Caco-2 (cell line): ENCODE measurements around the gene TANC2. TPM values are rescaled to one million over a fixed set of nuclear protein-coding genes. Genes with fewer than 3 reads are reported as not detected.

Experiments
- BruUV-seq: library from RNA; stranded (reverse); fragments of 400-500 nt; replicated peaks from 2 replicates; lab custom pipeline; 2021; lab: Mats Ljungman, UMichigan
- CTCF ChIA-PET: fragments of 300-600 bp; sonication (Branson Sonifier 250); formaldehyde crosslinking; loops from one replicate; lab custom pipeline; 2022; ENCODE audit warnings: antibody characterized with exemption; lab: Charles Lee
- POLR2A ChIA-PET: fragments of 300-600 bp; sonication (Branson Sonifier 250); formaldehyde crosslinking; loops from one replicate; lab custom pipeline; 2022; ENCODE audit warnings: antibody characterized with exemption; lab: Charles Lee
- DNase-seq, 2 experiments: peaks; one replicate each; pipeline versions ENCODE4 v3.0.0 to v3.0.0-alpha.2; 2020 to 2022
- H3K27me3 ChIP-seq: replicated peaks from 2 replicates; pipeline ENCODE4 v1.6.0; 2011; ENCODE audit warnings: low read length; ENCODE audit not compliant: control insufficient read depth, insufficient read depth
- H3K36me3 ChIP-seq: 2 replicates; pipeline ENCODE4 v1.5.1; 2011; ENCODE audit warnings: low read length; ENCODE audit not compliant: control insufficient read depth, insufficient read depth
- H3K4me1 ChIP-seq: fragments of 250-450 bp; sonication (Bioruptor Pico); 2 replicates; pipeline ENCODE4 v1.5.1; 2020; ENCODE audit warnings: mild to moderate bottlenecking
- H3K4me3 ChIP-seq: 2 replicates; pipeline ENCODE4 v1.5.1; 2011; ENCODE audit warnings: low read depth, mild to moderate bottlenecking, control low read depth, low read length
- H3K9me3 ChIP-seq: fragments of 250-450 bp; sonication (Bioruptor Pico); 2 replicates; pipeline ENCODE4 v1.5.1; 2020; ENCODE audit warnings: mild to moderate bottlenecking, moderate library complexity
- H3K27ac Mint-ChIP-seq: one replicate; pipeline ENCODE4 v1.8.0; 2022; ENCODE audit warnings: mixed read lengths; ENCODE audit not compliant: unreplicated experiment
- H3K27me3 Mint-ChIP-seq: one replicate; pipeline ENCODE4 v1.8.0; 2022; ENCODE audit warnings: mixed read lengths; ENCODE audit not compliant: insufficient read depth, unreplicated experiment
- H3K36me3 Mint-ChIP-seq: one replicate; pipeline ENCODE4 v1.8.0; 2022; ENCODE audit warnings: mild to moderate bottlenecking, mixed read lengths; ENCODE audit not compliant: insufficient read depth, unreplicated experiment
- H3K4me1 Mint-ChIP-seq: one replicate; pipeline ENCODE4 v1.8.0; 2022; ENCODE audit warnings: low read depth, mixed read lengths; ENCODE audit not compliant: unreplicated experiment
- H3K4me3 Mint-ChIP-seq: one replicate; pipeline ENCODE4 v1.8.0; 2022; ENCODE audit warnings: mild to moderate bottlenecking, moderate library complexity, mixed read lengths; ENCODE audit not compliant: unreplicated experiment
- H3K9me3 Mint-ChIP-seq: one replicate; pipeline ENCODE4 v1.8.0; 2022; ENCODE audit warnings: mixed read lengths; ENCODE audit not compliant: unreplicated experiment
- intact Hi-C: fragments of 100-400 bp; cut with micrococcal nuclease; formaldehyde crosslinking; loops from one replicate; pipeline ENCODE4 v1.10.0; 2022; ENCODE audit not compliant: unreplicated experiment
- microRNA-seq: library from miRNA; unstranded; fragments of <30 nt; microRNA quantifications from one replicate; pipeline ENCODE4 v1.2.0, GENCODE V29; 2022
- total RNA-seq: library from RNA; stranded (reverse); gene quantifications from 2 replicates; pipeline ENCODE4 v1.2.3, GENCODE V29; 2022
- TF ChIP-seq, protein P1 (sequence below), 2 experiments: fragments of 200-600 bp in 1 of 2; IDR thresholded peaks; 1 replicate in 1 of 2; 2 replicates in 1 of 2; pipeline versions ENCODE4 v1.5.1 to v1.8.0; 2011 to 2022; ENCODE audit warnings: antibody characterized with exemption in 1 of 2, control low read depth in 1 of 2, inconsistent platforms in 1 of 2, low read depth in 1 of 2, low read length in 1 of 2, mild to moderate bottlenecking in 1 of 2, moderate library complexity in 1 of 2; ENCODE audit not compliant: insufficient read depth in 1 of 2, severe bottlenecking in 1 of 2, unreplicated experiment in 1 of 2

The TANC2 gene
- total RNA-seq, 1 experiment from 2014 or later: 1.9 TPM

DNA sequence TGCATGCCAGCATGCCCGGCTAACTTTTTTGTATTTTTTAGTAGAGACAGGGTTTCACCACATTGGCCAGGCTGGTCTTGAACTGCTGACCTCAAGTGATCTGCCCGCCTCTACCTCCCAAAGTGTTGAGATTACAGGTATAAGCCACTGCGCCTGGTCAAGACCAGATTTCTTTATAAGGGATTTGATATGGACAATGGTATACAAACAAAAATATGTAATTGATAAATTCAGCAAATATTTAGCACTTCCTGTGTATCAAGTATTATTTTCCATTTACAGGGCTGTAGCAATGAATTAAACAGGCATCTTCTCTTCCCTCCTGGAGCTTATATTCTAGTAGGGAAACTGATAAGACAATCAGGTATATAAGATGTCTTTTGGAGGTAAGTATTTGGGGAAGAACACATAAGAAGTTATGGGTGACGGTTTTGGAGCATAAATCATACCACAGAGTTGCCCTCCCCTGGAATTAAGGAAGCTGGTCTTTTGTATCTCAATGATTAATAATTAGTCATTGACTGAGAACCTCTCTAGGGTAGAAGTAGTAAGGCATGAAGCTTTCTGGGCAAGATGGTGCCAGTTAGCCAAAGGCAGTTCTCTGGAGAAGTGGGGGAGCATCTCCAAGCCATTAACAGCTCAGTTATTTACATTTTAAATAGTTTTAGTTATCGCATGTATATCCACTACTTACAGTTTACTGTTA, 35.8 kb downstream of the TANC2 start:
- peaks cover 2% of the 10 kb centered on the region for H3K27me3 Mint-ChIP-seq

DNA sequence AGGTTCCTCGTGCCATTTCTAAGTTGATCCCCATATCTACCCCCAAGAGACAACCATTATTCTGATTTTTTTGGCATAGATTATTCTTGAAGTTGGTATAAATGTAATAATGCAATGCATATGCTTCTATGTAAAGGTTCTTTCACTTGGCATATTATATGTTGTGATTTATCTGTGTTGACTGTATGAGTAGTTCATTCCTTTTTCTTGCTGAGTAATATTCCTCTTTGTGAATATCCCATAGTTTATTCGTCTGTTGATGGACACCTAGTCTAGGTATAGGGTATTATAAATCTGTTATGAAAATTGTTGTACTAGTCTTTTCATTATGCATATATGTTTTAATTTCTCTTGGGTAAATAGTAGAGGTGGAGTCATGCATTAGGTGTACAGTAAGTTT, 36.6 kb downstream of the TANC2 start:
- intact Hi-C loops: no loop called here
- CTCF ChIA-PET: no interaction called here

More for the DNA sequence above, 35.8 kb downstream of the TANC2 start:
- Mint-ChIP-seq H3K36me3 (no peaks in the 10 kb centered on the region), H3K4me3 (no peak overlapping the region), H3K4me1 (no peaks in the 10 kb centered on the region), H3K9me3 (no peaks in the 10 kb centered on the region), H3K27ac (no peak overlapping the region)
- Histone ChIP-seq H3K9me3 (no peaks in the 10 kb centered on the region), H3K27me3 (no peaks in the 10 kb centered on the region), H3K36me3 (no peaks in the 10 kb centered on the region), H3K4me3 (no peak overlapping the region), H3K4me1 (no peaks in the 10 kb centered on the region)
- POLR2A ChIA-PET: no interaction called here
- TF ChIP-seq, protein P1, sequence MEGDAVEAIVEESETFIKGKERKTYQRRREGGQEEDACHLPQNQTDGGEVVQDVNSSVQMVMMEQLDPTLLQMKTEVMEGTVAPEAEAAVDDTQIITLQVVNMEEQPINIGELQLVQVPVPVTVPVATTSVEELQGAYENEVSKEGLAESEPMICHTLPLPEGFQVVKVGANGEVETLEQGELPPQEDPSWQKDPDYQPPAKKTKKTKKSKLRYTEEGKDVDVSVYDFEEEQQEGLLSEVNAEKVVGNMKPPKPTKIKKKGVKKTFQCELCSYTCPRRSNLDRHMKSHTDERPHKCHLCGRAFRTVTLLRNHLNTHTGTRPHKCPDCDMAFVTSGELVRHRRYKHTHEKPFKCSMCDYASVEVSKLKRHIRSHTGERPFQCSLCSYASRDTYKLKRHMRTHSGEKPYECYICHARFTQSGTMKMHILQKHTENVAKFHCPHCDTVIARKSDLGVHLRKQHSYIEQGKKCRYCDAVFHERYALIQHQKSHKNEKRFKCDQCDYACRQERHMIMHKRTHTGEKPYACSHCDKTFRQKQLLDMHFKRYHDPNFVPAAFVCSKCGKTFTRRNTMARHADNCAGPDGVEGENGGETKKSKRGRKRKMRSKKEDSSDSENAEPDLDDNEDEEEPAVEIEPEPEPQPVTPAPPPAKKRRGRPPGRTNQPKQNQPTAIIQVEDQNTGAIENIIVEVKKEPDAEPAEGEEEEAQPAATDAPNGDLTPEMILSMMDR (IDR thresholded peaks at IDR 0.05; ENCODE audit: insufficient read depth in 1 of 2, low read depth in 1 of 2, low read length in 1 of 2, severe bottlenecking in 1 of 2, unreplicated experiment in 1 of 2): no peak
- no peak for DNase-seq
- CTCF ChIA-PET: no interaction called here
- BruUV-seq: no TSS peak
- intact Hi-C loops: no loop called here

DNA sequence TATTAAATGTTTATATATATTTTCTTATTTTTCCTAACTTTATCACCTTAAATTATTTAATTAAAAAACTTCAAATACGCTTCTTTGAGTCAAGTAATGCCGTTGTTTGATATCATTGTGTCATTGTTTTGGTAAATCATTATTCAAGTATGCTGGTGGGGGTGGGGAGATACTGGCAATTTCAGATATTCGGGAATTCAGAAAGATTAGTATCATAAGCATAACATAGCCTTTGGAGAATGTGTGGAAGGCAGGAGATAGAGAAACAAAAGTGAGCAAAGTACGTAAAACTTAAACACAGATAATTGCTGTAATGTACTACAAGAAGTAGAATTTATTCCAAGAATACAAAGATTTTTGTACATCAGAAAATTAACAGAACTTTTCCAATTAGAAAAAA, 49.8 kb downstream of the TANC2 start:
- BruUV-seq: no TSS peak
- TF ChIP-seq, protein P1 (IDR thresholded peaks at IDR 0.05; ENCODE audit: insufficient read depth in 1 of 2, low read depth in 1 of 2, low read length in 1 of 2, severe bottlenecking in 1 of 2, unreplicated experiment in 1 of 2): no peak
- POLR2A ChIA-PET: no interaction called here

More for the DNA sequence above, 36.6 kb downstream of the TANC2 start:
- TF ChIP-seq, protein P1 (IDR thresholded peaks at IDR 0.05; ENCODE audit: insufficient read depth in 1 of 2, low read depth in 1 of 2, low read length in 1 of 2, severe bottlenecking in 1 of 2, unreplicated experiment in 1 of 2): no peak
- no TSS peak for BruUV-seq
- Mint-ChIP-seq H3K36me3 (no peaks in the 10 kb centered on the region), H3K9me3 (no peaks in the 10 kb centered on the region), H3K4me1 (no peaks in the 10 kb centered on the region), H3K27me3 (peaks cover 2% of the 10 kb centered on the region), H3K27ac (no peak overlapping the region), H3K4me3 (no peak overlapping the region)
- Histone ChIP-seq H3K9me3 (no peaks in the 10 kb centered on the region), H3K4me1 (no peaks in the 10 kb centered on the region), H3K4me3 (no peak overlapping the region), H3K36me3 (no peaks in the 10 kb centered on the region), H3K27me3 (no peaks in the 10 kb centered on the region)
- POLR2A ChIA-PET: no interaction called here
- no peak for DNase-seq

More for the DNA sequence above, 49.8 kb downstream of the TANC2 start:
- Mint-ChIP-seq H3K36me3 (no peaks in the 10 kb centered on the region), H3K9me3 (no peaks in the 10 kb centered on the region), H3K4me3 (no peak overlapping the region), H3K27me3 (no peaks in the 10 kb centered on the region), H3K4me1 (no peaks in the 10 kb centered on the region), H3K27ac (no peak overlapping the region)
- CTCF ChIA-PET: no interaction called here
- Histone ChIP-seq H3K27me3 (no peaks in the 10 kb centered on the region), H3K9me3 (no peaks in the 10 kb centered on the region), H3K4me3 (no peak overlapping the region), H3K4me1 (no peaks in the 10 kb centered on the region), H3K36me3 (no peaks in the 10 kb centered on the region)
- no peak for DNase-seq
- intact Hi-C loops: no loop called here

Small RNA genes within 50 kb of the gene (microRNA-seq; reads per million reads assigned to microRNA genes)
- gene MIR633: not detected

Other genes with a start within 250 kb of the TANC2 start
- not detected in 2 replicates for gene MARCHF10, start 157.9 kb upstream of the TANC2 start, total RNA-seq